ENCODE results near the gene ROPN1B. TPM values are rescaled to one million over a fixed set of nuclear protein-coding genes. Genes with fewer than 3 reads are reported as not detected.
"Not testable (repeated sequence)": the region's sequence is repeated elsewhere in the genome, so short reads cannot be mapped to it uniquely, and the experiment has no call there.

Gene ROPN1B
- total and polyA plus RNA-seq, 2 experiments from 2014 or later = not detected

DNA sequence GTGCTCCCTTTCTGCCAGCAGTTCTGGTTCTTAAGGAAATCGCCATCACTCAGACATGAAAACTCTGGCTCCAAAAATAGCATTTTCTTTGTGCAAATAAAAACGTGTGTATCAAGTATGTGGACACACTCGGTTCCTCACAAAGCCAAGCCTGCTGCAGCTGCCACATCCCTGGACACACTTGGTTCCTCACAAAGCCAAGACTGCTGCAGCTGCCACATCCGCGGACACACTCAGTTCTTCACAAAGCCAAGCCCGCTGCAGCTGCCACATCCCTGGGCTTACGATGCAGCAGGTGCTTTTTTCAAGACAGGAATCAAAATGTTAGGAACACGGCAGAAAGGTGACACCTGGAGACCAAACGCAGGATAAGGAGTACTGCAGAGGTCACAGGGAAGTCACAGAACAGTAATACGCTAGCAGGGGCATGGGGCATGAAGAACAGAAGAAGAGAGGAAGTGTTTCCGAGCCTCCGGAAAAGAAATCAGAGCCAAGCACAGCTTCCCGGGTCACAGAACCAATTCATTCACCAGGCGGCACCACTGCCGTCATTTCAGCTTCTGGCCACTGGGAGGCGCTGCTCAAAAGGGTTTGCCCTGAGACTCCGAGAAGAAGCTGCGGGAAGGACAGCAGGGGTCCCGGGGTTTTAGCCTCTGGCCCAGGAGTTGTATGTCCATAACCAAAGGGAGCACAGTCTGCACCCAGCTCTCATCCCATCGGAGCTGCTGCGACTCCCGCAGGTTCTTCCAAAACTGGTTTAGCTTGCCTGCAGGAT is 40.0 kb upstream of the ROPN1B start:
- H2AFZ ChIP-seq; H3K27me3 ChIP-seq (replicated peaks; ENCODE audit: insufficient read depth); H3K9me3 ChIP-seq (ENCODE audit: low read depth); H3K9ac ChIP-seq; H3F3A ChIP-seq (ENCODE audit: insufficient read depth); H3K4me3 ChIP-seq; in situ Hi-C loops (cut with MboI); H3K4me2 ChIP-seq (ENCODE audit: unreplicated experiment); H3K36me3 ChIP-seq (ENCODE audit: low read depth); H4K20me1 ChIP-seq (ENCODE audit: insufficient read depth); H3K9me2 ChIP-seq (ENCODE audit: insufficient read depth); H3K4me1 ChIP-seq (ENCODE audit: insufficient read depth); H3K79me2 ChIP-seq (ENCODE audit: insufficient read depth); H3K27ac ChIP-seq: not testable (repeated sequence)
- WGBS, 2 experiments (ENCODE audit: low coverage in 1 of 2, low lambda C conversion rate in 2 of 2, missing lambda C conversion rate in 2 of 2) = 41 to 42% methylated on average over 21 to 22 of the region's 22 CpGs
- peak; percentile 14 for DNase-seq

DNA sequence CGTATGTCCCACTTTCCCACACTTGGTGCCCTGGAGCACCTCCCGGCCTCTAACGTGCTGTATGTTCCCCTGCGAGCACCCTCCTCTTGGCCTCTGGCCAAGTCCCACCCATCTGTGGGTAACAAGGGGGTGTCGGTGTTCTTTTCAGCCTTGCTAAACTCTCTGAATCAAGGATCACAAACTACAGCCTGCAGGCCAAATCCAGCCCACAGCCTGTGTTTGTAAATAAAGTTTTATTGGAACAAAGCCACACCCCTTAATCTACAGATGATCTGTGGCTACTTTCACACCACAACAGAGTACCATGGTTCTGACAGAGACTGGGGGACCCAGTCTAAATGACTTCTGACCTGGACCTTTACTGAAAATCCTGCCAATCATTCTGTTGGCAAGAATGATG is 39.2 kb upstream of the ROPN1B start:
- H3K27ac ChIP-seq; H3F3A ChIP-seq (ENCODE audit: insufficient read depth); H3K27me3 ChIP-seq (replicated peaks; ENCODE audit: insufficient read depth); H2AFZ ChIP-seq; H3K4me1 ChIP-seq (ENCODE audit: insufficient read depth); H3K4me3 ChIP-seq; H3K9me3 ChIP-seq (ENCODE audit: low read depth); in situ Hi-C loops (cut with MboI); H3K36me3 ChIP-seq (ENCODE audit: low read depth); H3K9ac ChIP-seq; H3K79me2 ChIP-seq (ENCODE audit: insufficient read depth); H4K20me1 ChIP-seq (ENCODE audit: insufficient read depth); DNase-seq; H3K9me2 ChIP-seq (ENCODE audit: insufficient read depth); H3K4me2 ChIP-seq (ENCODE audit: unreplicated experiment): not testable (repeated sequence)
- 43 to 44% methylated on average over 5 of the region's 5 CpGs for WGBS, 2 experiments (ENCODE audit: low coverage in 1 of 2, low lambda C conversion rate in 2 of 2, missing lambda C conversion rate in 2 of 2)

DNA sequence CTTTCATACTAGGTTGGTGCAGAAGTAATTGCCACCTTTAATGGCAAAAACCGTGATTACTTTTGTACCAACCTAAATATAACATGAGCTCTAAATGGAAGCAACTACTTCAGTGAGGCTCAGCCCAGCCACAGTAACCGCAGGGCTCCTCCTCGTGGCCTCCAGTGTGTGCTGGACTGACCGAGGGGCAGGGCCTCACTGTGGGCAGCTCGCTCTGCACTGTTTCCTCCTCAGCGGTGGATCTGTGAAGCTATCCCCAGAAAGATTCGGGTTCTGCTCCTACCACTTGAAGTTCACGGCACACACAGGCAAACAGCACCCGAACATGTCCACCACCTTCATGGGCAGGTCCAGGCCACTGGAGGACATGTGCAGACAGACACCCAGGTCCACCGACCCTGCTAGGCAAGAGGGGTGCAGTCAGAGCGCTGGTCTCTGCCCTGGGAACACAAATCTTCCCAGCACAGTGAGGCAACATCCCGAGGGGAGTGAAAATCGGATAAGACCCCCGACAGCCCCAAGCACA is 37.6 kb upstream of the ROPN1B start:
- H3K4me1 ChIP-seq (ENCODE audit: insufficient read depth); H2AFZ ChIP-seq: not testable (repeated sequence)

DNA sequence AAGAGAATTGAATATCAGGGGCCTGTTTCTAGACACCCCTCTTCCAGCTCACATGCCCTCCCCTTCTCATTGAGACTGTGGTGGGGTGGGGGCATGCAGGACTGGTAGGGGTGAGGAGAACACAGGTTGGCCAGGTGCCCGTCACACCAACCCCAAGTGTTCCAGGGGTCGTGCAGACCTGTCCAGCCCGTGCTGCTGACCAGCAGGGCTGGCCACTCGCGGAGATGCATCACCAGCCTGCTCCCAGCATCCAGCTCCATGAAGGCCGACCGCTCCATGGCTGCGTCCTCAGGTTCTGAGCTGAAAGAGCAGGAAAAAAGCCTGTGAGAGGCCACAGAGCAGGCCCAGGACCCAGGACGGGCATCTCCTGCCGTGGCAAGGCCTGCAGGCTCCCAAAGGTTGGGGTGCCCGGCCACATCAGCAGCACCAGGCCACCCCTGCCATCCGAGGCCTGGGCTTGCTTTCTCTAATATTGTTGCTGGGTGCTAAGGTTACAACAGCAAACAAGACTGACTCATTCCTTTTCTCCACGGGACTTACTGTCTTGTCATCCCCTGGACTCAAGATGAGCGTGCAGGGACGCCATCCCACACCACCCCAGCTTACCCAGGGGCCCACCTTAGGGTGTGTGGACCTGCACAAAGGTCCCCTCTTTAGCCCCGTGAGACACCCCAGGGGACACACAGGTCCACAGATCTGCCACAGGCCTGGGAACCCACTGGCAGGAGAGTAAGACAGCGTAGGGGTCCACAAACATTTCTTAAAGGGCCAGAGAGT is 35.4 kb upstream of the ROPN1B start:
- H3F3A ChIP-seq (ENCODE audit: insufficient read depth); H3K27me3 ChIP-seq (replicated peaks; ENCODE audit: insufficient read depth); in situ Hi-C loops (cut with MboI); H3K79me2 ChIP-seq (ENCODE audit: insufficient read depth); H3K9me2 ChIP-seq (ENCODE audit: insufficient read depth); H2AFZ ChIP-seq; H3K9me3 ChIP-seq (ENCODE audit: low read depth); H3K27ac ChIP-seq; H4K20me1 ChIP-seq (ENCODE audit: insufficient read depth); H3K36me3 ChIP-seq (ENCODE audit: low read depth); H3K4me3 ChIP-seq; H3K4me2 ChIP-seq (ENCODE audit: unreplicated experiment); H3K4me1 ChIP-seq (ENCODE audit: insufficient read depth); H3K9ac ChIP-seq: not testable (repeated sequence)
- WGBS, 2 experiments (ENCODE audit: low coverage in 1 of 2, low lambda C conversion rate in 2 of 2, missing lambda C conversion rate in 2 of 2) = 76 to 81% methylated on average over 13 of the region's 17 CpGs
- peak; percentile 56 for DNase-seq

More for the DNA sequence above, 37.6 kb upstream of the ROPN1B start:
- H3K27me3 ChIP-seq (replicated peaks; ENCODE audit: insufficient read depth); H4K20me1 ChIP-seq (ENCODE audit: insufficient read depth); H3K79me2 ChIP-seq (ENCODE audit: insufficient read depth); H3K36me3 ChIP-seq (ENCODE audit: low read depth); in situ Hi-C loops (cut with MboI); H3K9me2 ChIP-seq (ENCODE audit: insufficient read depth); H3F3A ChIP-seq (ENCODE audit: insufficient read depth); H3K9me3 ChIP-seq (ENCODE audit: low read depth); H3K27ac ChIP-seq; H3K4me3 ChIP-seq; H3K9ac ChIP-seq; DNase-seq; H3K4me2 ChIP-seq (ENCODE audit: unreplicated experiment): not testable (repeated sequence)
- 72 to 75% methylated on average over 11 to 14 of the region's 14 CpGs for WGBS, 2 experiments (ENCODE audit: low coverage in 1 of 2, low lambda C conversion rate in 2 of 2, missing lambda C conversion rate in 2 of 2)

DNA sequence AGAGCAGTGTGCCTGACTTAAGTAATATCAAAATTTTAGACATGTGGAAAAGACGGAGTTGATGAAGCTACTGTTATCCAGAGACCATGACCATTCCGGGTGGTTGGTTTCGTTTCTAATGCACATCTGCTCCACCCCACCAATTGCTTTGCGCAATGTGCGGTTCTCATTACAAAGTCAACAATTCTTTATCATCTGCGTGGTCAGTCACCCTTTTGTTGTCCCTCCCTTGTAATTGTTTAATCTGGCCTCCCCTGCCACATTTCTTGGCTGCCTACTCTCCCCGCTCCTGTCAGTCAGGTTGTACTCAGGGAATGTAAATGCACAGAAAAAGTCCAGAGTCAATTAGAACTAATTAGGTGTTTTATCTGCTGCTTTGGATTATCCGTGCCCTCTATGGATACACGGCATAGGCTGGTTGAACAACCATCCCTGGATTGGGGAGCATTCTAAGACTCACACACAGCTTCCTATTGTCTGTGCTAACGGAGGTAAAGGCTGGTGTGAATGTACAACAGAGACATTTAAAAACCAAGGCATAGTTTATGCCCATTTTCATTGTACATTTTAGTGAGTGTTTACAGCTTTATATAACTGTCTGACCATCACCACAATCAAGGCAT is 33.6 kb upstream of the ROPN1B start:
- DNase-seq; in situ Hi-C loops (cut with MboI); H3K4me2 ChIP-seq (ENCODE audit: unreplicated experiment); H3K9me3 ChIP-seq (ENCODE audit: low read depth); H2AFZ ChIP-seq; H3K36me3 ChIP-seq (ENCODE audit: low read depth); H3K9ac ChIP-seq; H3K27me3 ChIP-seq (replicated peaks; ENCODE audit: insufficient read depth); H3K4me1 ChIP-seq (ENCODE audit: insufficient read depth); H3K79me2 ChIP-seq (ENCODE audit: insufficient read depth); H4K20me1 ChIP-seq (ENCODE audit: insufficient read depth); H3K4me3 ChIP-seq; H3K9me2 ChIP-seq (ENCODE audit: insufficient read depth); H3F3A ChIP-seq (ENCODE audit: insufficient read depth); H3K27ac ChIP-seq: not testable (repeated sequence)
- WGBS, 2 experiments (ENCODE audit: low coverage in 1 of 2, low lambda C conversion rate in 2 of 2, missing lambda C conversion rate in 2 of 2) = 87 to 92% methylated on average over 9 to 10 of the region's 10 CpGs

DNA sequence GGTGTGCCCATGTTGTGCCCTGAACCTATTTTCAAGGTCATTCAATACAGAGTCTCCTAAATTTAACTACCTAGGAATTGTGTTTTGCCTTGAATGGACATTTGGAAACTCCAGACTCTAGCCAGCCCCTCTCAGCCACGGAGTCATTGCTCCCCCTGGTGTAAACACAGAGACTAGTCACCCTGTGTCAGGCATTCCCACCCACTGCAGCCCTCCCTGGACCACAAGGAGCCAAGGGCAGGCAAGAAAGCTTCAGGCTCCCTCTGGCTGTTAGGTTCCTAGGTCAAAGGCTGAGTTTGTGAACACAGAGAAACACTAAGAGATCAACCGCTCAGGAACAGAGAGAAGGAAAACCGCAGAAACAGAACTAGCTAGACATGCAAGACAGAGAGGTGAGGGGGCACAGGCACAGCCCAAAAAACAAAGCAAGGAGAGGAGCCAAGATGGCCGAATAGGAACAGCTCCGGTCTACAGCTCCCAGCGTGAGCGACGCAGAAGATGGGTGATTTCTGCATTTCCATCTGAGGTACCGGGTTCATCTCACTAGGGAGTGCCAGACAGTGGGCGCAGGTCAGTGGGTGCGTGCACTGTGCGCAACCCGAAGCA is 32.7 kb upstream of the ROPN1B start:
- in situ Hi-C loops (cut with MboI) = not testable (repeated sequence)
- DNase-seq = peak; percentile 25

DNA sequence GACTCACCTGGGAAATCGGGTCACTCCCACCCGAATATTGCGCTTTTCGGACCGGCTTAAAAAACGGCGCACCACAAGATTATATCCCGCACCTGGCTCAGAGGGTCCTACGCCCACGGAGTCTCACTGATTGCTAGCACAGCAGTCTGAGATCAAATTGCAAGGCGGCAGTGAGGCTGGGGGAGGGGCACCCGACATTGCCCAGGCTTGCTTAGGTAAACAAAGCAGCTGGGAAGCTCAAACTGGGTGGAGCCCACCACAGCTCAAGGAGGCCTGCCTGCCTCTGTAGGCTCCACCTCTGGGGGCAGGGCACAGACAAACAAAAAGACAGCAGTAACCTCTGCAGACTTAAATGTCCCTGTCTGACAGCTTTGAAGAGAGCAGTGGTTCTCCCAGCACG is 32.1 kb upstream of the ROPN1B start:
- H4K20me1 ChIP-seq (ENCODE audit: insufficient read depth); H3K36me3 ChIP-seq (ENCODE audit: low read depth); H3F3A ChIP-seq (ENCODE audit: insufficient read depth); H2AFZ ChIP-seq; H3K4me3 ChIP-seq; H3K4me1 ChIP-seq (ENCODE audit: insufficient read depth); H3K4me2 ChIP-seq (ENCODE audit: unreplicated experiment); H3K9me2 ChIP-seq (ENCODE audit: insufficient read depth); H3K9me3 ChIP-seq (ENCODE audit: low read depth); H3K27ac ChIP-seq; DNase-seq; in situ Hi-C loops (cut with MboI); H3K79me2 ChIP-seq (ENCODE audit: insufficient read depth); H3K27me3 ChIP-seq (replicated peaks; ENCODE audit: insufficient read depth); H3K9ac ChIP-seq: not testable (repeated sequence)
- 90 to 100% methylated on average over 2 to 10 of the region's 13 CpGs for WGBS, 2 experiments (ENCODE audit: low coverage in 1 of 2, low lambda C conversion rate in 2 of 2, missing lambda C conversion rate in 2 of 2)

More for the DNA sequence above, 32.7 kb upstream of the ROPN1B start:
- not testable (repeated sequence) for H3K36me3 ChIP-seq (ENCODE audit: low read depth); H3K79me2 ChIP-seq (ENCODE audit: insufficient read depth); H2AFZ ChIP-seq; H3K9me2 ChIP-seq (ENCODE audit: insufficient read depth); H3K4me3 ChIP-seq; H3K9ac ChIP-seq; H3F3A ChIP-seq (ENCODE audit: insufficient read depth); H3K4me1 ChIP-seq (ENCODE audit: insufficient read depth); H3K27ac ChIP-seq; H3K4me2 ChIP-seq (ENCODE audit: unreplicated experiment); H3K27me3 ChIP-seq (replicated peaks; ENCODE audit: insufficient read depth); H4K20me1 ChIP-seq (ENCODE audit: insufficient read depth); H3K9me3 ChIP-seq (ENCODE audit: low read depth)
- WGBS, 2 experiments (ENCODE audit: low coverage in 1 of 2, low lambda C conversion rate in 2 of 2, missing lambda C conversion rate in 2 of 2) = 72 to 78% methylated on average over 12 of the region's 13 CpGs
